ENCODE measurements around the gene MTREX.

Gene MTREX

DNA sequence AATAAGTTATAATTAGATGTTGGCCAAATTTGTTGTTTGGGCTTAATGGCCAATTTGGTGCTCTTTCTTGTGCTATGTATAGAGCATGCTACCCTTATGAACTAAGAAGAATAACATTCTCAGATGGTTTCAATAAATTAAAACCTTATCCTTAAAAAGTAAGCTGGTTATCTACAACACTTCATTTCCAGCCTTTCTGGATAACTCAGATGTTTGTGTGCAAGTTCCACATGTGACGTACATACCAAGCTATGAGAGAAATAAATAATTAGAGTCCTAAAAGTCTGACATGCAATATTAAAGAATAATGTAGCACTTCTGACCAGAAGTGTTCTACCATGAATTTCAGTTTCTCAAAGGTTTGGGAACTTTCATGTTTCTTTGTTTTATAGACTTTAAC is 11.7 kb downstream of the MTREX start:
- CTCF ChIA-PET, result interaction anchor here (0.6 to 1.2 kb wide), 2 partner anchors 8 to 373 kb away, joined by 3 to 6 read pairs; no protein-coding TSS in a partner anchor
- DNase-seq (ENCODE audit: low read depth, low spot score), result no peak
- POLR2A ChIA-PET, result no interaction called here
- no peak overlapping the region for H3K4me3 ChIP-seq (ENCODE audit: low read depth, low read length)
- TF ChIP-seq, protein P1, sequence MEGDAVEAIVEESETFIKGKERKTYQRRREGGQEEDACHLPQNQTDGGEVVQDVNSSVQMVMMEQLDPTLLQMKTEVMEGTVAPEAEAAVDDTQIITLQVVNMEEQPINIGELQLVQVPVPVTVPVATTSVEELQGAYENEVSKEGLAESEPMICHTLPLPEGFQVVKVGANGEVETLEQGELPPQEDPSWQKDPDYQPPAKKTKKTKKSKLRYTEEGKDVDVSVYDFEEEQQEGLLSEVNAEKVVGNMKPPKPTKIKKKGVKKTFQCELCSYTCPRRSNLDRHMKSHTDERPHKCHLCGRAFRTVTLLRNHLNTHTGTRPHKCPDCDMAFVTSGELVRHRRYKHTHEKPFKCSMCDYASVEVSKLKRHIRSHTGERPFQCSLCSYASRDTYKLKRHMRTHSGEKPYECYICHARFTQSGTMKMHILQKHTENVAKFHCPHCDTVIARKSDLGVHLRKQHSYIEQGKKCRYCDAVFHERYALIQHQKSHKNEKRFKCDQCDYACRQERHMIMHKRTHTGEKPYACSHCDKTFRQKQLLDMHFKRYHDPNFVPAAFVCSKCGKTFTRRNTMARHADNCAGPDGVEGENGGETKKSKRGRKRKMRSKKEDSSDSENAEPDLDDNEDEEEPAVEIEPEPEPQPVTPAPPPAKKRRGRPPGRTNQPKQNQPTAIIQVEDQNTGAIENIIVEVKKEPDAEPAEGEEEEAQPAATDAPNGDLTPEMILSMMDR (IDR thresholded peaks at IDR 0.05; ENCODE audit: insufficient read depth, low read length, missing control alignments), result no peak

DNA sequence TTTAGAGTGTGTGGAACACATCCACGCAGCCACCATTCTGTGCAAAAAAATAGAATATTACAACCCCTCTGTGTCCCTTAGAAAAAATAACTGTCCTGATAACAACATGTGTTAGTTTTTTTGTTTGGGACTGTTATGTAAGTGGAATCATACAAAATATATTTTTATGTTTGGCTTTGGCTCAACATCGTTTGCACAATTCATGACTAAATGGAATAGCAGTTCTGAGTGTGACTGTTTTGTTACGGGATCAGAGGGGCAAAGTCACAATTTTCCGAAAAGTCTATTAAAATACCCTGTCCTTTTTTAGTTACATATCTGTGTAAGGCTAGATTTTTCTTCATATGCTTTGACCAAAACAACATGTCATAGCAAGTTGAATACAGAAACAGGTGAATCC is 12.8 kb downstream of the MTREX start:
- DNase-seq (ENCODE audit: low read depth, low spot score), result no peak
- ChIA-PET CTCF (interaction anchor here (1.1 to 1.4 kb wide), 2 partner anchors 10 to 372 kb away, joined by 4 to 5 read pairs; no protein-coding TSS in a partner anchor), POLR2A (no interaction called here)
- no peak overlapping the region for H3K4me3 ChIP-seq (ENCODE audit: low read depth, low read length)
- TF ChIP-seq, protein P1 (IDR thresholded peaks at IDR 0.05; ENCODE audit: insufficient read depth, low read length, missing control alignments), result no peak

DNA sequence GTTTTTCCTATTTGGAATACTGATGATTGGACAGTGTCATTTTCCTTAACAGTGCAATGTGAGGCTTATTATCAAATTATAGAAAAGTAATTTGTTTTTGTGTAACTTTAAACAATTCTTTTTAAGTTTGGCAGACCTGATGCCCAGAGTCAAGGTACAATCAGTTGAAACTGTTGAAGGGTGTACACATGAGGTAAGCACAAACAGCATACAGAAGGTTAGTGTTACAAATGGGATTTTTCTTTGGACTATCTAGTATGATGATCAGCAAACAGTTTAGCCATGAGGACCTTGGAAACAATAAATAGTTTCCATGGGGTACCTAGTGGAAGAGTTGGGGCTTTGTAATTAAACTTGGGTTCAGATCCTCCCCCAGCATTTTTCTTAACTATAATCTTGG is 16.2 kb downstream of the MTREX start:
- no peak overlapping the region for H3K4me3 ChIP-seq (ENCODE audit: low read depth, low read length)
- DNase-seq (ENCODE audit: low read depth, low spot score), result no peak
- TF ChIP-seq, protein P1 (IDR thresholded peaks at IDR 0.05; ENCODE audit: insufficient read depth, low read length, missing control alignments), result no peak
- ChIA-PET CTCF (interaction anchor here (1.1 to 2.0 kb wide), 4 partner anchors 13 to 612 kb away, joined by 3 to 9 read pairs (median 6); no protein-coding TSS in a partner anchor), POLR2A (no interaction called here)

DNA sequence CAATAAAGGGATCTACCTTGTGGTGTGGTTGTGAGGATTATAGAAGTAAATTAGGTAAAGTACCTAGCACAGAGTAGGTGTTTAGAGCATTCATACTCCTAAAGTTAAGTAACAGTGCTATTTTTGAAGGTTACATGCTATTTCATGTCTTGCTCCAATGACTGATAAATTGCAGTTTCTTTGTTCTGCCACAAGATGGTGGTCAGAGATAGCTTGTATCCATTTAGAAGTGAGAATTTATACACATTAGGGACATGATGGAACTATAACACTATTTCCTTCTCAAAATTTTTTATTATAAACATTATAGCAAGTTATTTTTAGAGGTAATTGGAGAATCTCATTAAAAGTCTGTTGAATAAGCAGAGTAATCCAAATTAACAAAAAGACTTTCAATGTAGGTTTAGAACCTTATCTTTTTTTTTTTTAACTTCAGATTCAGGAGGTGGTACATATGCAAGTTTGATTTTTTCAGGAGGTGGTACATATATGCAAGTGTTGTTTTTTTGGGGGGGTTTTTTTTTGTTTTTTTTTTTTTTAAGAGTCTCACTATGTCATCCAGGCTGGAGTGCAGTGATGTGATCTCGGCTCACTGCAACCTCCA is 17.1 kb downstream of the MTREX start:
- TF ChIP-seq, protein P1 (IDR thresholded peaks at IDR 0.05; ENCODE audit: insufficient read depth, low read length, missing control alignments), result peak; percentile 56
- CTCF ChIA-PET, result interaction anchor here (0.6 to 2.3 kb wide), 13 partner anchors 8 to 876 kb away, joined by 3 to 19 read pairs (median 3); partner anchors contain the start of genes DHX29 and MTREX

DNA sequence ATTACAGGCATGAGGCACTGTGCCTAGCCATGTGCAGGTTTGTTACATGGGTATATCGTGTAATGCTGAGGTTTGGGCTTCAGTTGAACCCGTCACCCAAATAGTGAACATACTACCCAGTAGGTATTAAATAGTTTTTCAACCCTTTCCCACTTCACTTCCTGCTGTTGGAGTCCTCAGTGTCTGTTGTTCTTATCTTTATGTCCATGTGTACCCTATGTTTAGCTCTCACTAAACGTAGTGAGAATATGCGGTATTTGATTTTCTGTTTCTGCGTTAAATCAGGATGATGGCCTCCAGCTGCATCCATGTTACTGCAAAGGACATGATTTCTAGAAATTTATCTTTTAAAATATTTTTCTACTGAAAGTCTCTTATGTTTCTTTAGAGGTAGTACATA is 17.8 kb downstream of the MTREX start:
- no peak overlapping the region for H3K4me3 ChIP-seq (ENCODE audit: low read depth, low read length)
- TF ChIP-seq, protein P1 (IDR thresholded peaks at IDR 0.05; ENCODE audit: insufficient read depth, low read length, missing control alignments), result no peak
- ChIA-PET CTCF (interaction anchor here (0.7 to 2.3 kb wide), 7 partner anchors 9 to 377 kb away, joined by 3 to 19 read pairs (median 4); partner anchors contain the start of genes DHX29 and MTREX), POLR2A (no interaction called here)
- no peak for DNase-seq (ENCODE audit: low read depth, low spot score)

More for the DNA sequence above, 17.1 kb downstream of the MTREX start:
- no peak overlapping the region for H3K4me3 ChIP-seq (ENCODE audit: low read depth, low read length)
- DNase-seq (ENCODE audit: low read depth, low spot score), result no peak
- POLR2A ChIA-PET, result no interaction called here

DNA sequence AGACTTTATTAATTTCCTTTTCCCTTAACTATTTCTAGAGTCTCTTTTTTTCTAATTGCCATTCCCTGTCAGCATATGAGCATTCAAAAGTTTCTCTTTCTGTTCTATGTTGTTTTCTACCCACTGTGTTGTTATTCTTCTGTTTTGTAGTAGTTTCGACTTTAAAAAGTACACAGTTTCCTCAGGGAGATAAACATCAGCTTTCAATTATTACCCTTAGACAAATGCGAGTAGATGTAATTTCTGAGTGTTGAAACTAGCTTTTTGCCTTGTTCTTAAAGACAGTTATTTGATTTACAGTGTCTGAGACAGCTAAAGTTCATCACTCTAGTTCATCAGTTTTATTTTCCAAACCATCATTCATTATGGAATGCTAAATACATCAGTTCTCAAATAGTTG is 19.5 kb downstream of the MTREX start:
- no peak overlapping the region for H3K4me3 ChIP-seq (ENCODE audit: low read depth, low read length)
- CTCF ChIA-PET, result interaction anchor here (1.4 kb wide), 1 partner anchor 16 kb away, joined by 5 read pairs; no protein-coding TSS in a partner anchor
- TF ChIP-seq, protein P1 (IDR thresholded peaks at IDR 0.05; ENCODE audit: insufficient read depth, low read length, missing control alignments), result no peak
- DNase-seq (ENCODE audit: low read depth, low spot score), result no peak
- POLR2A ChIA-PET, result no interaction called here

All from AG04449 (cell line).